Measurements from ENCODE around the gene EYA3. TPM values are rescaled to one million over a fixed set of nuclear protein-coding genes. Genes with fewer than 3 reads are reported as not detected.

EYA3 gene
- total and polyA plus RNA-seq, 10 of the 15 experiments (the other 5 are each of a cell fraction or from before 2014, with no cell fraction given), result 13.0 to 46.6 (median 23.4) TPM

GRCh38 chr1:28135371-28136168 is 47.2 kb upstream of the EYA3 start:
- no peak overlapping the region; the same call in 1 of the 2 replicates for H2AFZ ChIP-seq (ENCODE audit: control insufficient read depth, low read depth, low read length)
- peaks cover 3% of the 10 kb centered on the region; the same call in 2 of the 3 replicates for H3K9me3 ChIP-seq (replicated peaks; ENCODE audit: control insufficient read depth, insufficient read depth, low read length)
- no peak overlapping the region for H3K4me3 ChIP-seq
- H3K4me1 ChIP-seq (ENCODE audit: control insufficient read depth, insufficient read depth, low read length), result peaks cover 49% of the 10 kb centered on the region
- in situ Hi-C loops (cut with MboI), result no loop called here
- WGBS (ENCODE audit: insufficient coverage, insufficient replicate concordance, low lambda C conversion rate, missing lambda C conversion rate), result 40% methylated on average over 14 of the region's 14 CpGs
- ATAC-seq (peak; percentile 69), FAIRE-seq (no peak), DNase-seq (ENCODE audit: low read depth, low spot score) (no peak)
- ChIA-PET CTCF (interaction anchor here (0.6 to 5.0 kb wide), 19 partner anchors 8 to 113 kb away, joined by 3 to 37 read pairs (median 4); no protein-coding TSS in a partner anchor), SMC1A (ENCODE audit: uncharacterized antibody, unreplicated experiment) (interaction anchor here (0.7 to 5.0 kb wide), 25 partner anchors 9 to 245 kb away, joined by 3 to 51 read pairs (median 5); partner anchors contain the start of gene EYA3), RAD21 (ENCODE audit: unreplicated experiment) (interaction anchor here (0.7 to 3.5 kb wide), 17 partner anchors 9 to 195 kb away, joined by 3 to 33 read pairs (median 4); partner anchors contain the start of gene EYA3), POLR2A (interaction anchor here (0.7 to 3.2 kb wide), 13 partner anchors 9 to 78 kb away, joined by 3 to 18 read pairs (median 5); partner anchors contain the start of gene EYA3)
- H3K36me3 ChIP-seq (ENCODE audit: control insufficient read depth in 2 of 2, insufficient read depth in 2 of 2, low read length in 1 of 2), result no peaks in the 10 kb centered on the region
- no peaks in the 10 kb centered on the region for H4K20me1 ChIP-seq (ENCODE audit: control insufficient read depth, insufficient read depth)
- H3K27ac ChIP-seq (ENCODE audit: control insufficient read depth, insufficient read depth), result peak overlapping the region; percentile 30; the same call in 1 of the 2 replicates
- peak overlapping the region; percentile 56; the same call in 1 of the 2 replicates for H3K4me2 ChIP-seq (ENCODE audit: control insufficient read depth, insufficient read depth)
- H3K79me2 ChIP-seq (ENCODE audit: control insufficient read depth, insufficient read depth, low read length), result no peaks in the 10 kb centered on the region
- intact Hi-C loops (cut with micrococcal nuclease; ENCODE audit: unreplicated experiment), result no loop called here
- no peak overlapping the region for H3K9ac ChIP-seq (ENCODE audit: control insufficient read depth, insufficient read depth, low read length)
- no TSS peak for BruUV-seq (replicated peaks)
- TF ChIP-seq CHD1 (IDR thresholded peaks at IDR 0.05; ENCODE audit: low read depth, low read length) (no peak), NFXL1 (IDR thresholded peaks at IDR 0.05; ENCODE audit: borderline replicate concordance) (no peak), RELA (IDR thresholded peaks at IDR 0.05; ENCODE audit: borderline replicate concordance, partially characterized antibody) (no peak), SPI1 (IDR thresholded peaks at IDR 0.05; ENCODE audit: borderline replicate concordance, insufficient read depth, low read depth, low read length) (peak; percentile 53; the same call in 1 of the 2 replicates), HDGF (IDR thresholded peaks at IDR 0.05) (no peak), TBL1XR1 (IDR thresholded peaks at IDR 0.05; ENCODE audit: low read depth, low read length) (no peak)
- H3K27me3 ChIP-seq (replicated peaks in 1 of 2; ENCODE audit: control insufficient read depth in 2 of 2, insufficient read depth in 2 of 2, low read length in 1 of 2), result no peaks in the 10 kb centered on the region
